Activated naive CD8-positive, alpha-beta T cell treated with anti-CD3 and anti-CD28 coated beads, Interleukin-2, amount 50 U/mL, for 16 hours (primary cell): ENCODE data around the gene MAMDC2.
A peak's percentile ranks its signal among the peaks of the same experiment; 100 is the strongest.
"Not testable (repeated sequence)": the region's sequence is repeated elsewhere in the genome, so short reads cannot be mapped to it uniquely, and the experiment has no call there.

Source experiments
- DNase-seq: peaks from one replicate; pipeline ENCODE4 v3.0.0-alpha.2; 2020; ENCODE audit warnings: low read depth, low spot score

The MAMDC2 gene

DNA sequence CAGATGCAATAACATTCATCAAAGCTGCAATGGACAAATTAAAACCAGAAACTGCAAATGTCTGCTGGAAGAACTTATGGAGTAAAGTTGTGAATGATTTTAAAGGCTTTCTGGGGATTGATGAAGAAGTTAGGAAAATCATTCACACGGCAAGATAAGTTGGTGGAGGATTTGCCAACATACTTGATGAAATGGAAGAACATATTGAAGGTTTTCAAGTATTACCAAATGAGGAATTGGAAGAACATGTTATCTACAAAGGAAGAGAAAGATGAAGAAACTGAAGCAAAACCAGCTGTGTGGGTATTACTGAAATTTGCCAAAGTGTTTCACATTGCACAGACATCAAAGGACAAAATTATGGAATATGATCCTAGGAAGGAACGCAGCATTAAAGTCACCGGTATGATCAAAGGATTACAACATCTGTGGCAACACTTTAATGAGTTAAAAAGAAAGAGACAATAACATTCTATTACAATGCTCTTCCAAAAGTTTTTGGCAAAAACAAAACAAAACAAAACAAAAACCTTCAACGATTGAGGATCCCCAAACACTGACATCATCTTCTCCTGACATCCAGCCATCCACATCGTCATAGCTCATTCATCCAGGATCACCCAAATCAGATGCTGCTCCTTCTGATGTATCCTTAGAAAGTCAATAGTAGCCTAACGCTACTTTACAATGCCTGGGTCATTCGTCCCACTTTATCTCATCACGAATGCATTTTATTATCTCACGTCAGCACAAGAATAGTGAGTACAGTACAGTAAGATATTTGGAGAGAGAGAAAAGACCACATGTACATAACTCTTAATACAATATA is 153.8 kb downstream of the MAMDC2 start:
- DNase-seq: no peak

DNA sequence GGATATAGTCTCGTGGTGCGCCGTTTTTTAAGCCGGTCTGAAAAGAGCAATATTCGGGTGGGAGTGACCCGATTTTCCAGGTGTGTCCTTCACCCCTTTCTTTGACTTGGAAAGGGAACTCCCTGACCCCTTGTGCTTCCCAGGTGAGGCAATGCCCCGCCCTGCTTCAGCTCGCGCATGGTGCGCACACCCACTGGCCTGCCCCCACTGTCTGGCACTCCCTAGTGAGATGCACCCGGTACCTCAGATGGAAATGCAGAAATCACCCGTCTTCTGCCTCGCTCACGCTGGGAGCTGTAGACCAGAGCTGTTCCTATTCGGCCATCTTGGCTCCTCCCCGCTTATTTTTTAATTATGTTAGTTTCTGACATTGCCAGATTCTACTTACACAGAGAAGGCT is 161.1 kb downstream of the MAMDC2 start:
- not testable (repeated sequence) for DNase-seq

DNA sequence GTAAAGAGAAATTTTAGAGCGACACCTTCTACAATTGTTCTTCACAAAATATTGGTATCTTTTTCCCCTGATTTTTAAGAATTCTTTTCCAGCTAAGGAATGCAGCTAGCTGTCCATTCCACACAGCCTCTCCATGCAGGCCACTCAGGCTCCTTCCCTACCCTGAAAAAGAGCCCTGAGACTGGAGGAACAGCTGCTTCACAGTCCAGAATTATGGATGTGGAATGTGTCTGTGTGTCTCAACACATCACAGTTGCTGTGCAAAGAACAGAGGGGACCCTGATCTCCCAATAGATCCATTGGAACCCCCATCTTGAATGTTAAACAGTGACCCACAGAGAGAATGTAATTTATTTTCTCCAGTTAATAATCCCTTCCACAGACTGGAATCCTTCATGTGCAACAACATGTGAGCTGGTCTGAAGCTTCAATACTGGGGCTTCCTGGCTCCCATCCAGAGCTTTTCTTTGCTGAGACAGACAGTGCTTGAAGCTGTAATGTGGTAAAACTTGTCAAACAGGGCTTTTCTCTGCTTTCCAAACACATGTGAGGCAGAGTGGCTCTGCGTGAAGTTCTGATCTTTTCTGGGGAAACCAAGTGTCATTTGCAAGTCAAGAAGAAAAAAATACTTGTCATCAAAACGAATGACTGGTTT is 161.8 kb downstream of the MAMDC2 start:
- DNase-seq: no peak

DNA sequence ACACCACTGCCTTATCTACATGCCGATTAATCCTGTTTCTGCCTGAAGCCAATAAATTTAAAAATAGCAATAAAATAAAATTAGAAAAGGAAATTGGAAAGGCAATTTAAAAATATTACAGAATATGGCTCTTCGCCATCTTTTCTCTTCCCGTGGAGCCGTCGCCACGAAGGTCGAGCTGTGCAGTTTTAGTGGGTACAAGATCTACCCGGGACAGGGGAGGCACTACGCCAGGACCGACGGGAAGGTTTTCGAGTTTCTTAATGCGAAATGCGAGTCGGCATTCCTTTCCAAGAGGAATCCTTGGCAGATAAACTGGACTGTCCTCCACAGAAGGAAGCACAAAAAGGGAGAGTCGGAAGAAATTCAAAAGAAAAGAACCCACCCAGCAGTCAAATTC is 173.4 kb downstream of the MAMDC2 start:
- DNase-seq: no peak

DNA sequence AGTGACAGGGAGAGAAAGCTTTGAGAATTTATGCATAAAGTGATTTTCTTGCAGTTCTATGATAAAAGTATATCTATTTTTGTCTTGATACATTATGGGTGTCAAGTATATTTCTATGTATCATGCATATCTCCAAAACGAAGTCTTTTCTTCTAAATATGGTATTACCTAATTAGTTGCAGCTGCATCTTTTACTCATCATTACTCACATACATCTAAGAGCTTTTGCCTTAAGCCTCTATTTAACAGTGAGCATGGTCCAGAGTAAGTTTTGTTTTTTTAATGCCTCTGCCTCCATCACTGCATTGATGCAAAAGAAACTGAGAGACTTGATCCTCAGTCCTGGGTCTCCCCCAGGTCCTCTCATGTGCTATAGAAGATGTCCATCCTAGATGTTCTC is 175.1 kb downstream of the MAMDC2 start:
- DNase-seq: no peak

DNA sequence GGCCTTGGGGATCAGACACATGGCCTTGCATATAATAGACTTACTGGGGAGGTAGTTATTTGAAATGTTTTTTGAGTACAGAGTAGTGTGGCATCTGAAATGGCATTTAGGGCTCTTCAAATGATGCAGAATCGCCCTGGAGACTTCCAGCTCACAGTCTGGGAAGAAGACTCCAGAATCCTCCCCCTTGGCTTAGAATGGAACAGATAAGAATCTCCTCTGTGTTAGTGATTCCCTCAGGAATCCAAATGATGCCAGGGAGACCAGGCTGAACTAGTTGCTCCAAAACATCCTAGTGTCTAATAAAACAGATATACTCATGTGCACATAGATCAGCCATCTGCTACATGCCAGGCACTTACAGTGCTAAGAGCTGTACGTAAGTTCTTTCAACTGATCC is 176.6 kb downstream of the MAMDC2 start:
- no peak for DNase-seq

DNA sequence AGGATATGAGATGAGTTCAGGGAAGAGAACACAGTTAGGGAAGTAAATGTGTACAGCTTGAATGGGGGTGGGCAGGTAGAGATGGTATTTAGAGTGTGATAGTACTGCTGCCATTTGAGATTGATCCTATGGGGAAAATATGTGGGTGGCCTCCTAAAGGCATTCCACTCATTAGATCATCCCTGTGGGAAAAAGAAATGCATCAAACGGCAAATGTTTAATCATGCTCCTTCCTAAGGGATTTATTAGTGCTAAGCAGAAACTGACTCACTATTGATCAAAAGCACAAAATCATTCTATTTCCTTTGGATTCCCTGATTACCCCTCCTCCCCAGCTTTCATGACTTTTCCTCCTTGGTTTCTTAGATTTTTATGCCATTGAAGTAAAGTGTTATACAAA is 178.7 kb downstream of the MAMDC2 start:
- DNase-seq: no peak

DNA sequence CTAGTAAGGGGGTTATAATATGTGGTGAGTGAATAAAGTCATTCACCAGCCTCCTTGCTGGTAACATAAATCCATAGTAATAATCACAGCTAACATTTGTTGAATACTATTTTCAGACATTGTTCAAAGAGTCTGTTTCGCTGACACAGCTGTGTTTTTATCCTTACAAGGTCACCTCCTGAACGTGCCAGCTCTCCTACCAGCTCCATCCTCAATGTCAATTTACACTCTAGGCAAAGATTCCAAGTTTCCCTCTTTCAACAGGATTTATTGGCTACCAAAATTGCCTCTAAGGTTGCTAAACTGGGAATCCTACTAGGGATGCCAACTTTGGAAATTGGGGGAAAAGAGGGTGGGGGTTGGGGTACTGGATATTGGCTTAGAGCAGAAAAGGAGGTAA is 184.5 kb downstream of the MAMDC2 start:
- no peak for DNase-seq

DNA sequence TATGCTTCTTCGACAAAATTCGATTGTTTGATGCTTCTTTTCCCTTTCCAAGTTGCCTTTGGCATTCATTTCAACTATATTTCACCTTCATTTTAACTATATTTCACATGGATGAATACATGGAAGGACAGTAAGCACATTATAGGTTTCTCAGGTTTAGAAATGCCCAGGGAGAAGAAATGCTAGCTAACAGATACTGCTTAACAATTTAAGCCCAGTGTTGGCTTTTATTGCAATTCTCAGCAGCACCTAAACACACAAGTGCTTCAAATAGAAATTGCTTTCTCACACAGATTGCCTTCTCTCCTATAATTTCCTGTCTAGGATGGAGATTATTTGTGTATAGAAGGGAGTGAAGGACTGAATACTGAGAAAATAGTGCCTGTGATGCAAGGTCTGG is 185.0 kb downstream of the MAMDC2 start:
- no peak for DNase-seq

DNA sequence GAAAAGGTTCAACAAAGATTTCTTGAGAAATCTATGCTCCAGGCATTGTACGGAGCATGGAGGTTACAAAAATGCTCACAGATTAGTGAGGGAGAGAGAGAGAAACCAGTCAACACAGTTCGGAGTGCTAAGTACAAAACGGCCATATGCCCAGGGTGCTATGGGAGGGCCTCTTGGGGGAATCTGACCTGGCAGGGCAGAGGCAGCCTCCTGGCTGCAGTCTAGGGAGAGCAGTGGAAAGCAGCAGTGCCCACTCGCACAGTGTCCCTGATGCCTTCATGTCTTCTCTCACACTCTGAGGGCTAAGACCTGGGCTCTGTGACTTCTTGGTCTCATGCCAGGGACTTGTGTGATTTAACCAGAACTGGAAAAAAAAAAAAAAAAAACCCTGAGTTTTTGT is 185.4 kb downstream of the MAMDC2 start:
- no peak for DNase-seq

DNA sequence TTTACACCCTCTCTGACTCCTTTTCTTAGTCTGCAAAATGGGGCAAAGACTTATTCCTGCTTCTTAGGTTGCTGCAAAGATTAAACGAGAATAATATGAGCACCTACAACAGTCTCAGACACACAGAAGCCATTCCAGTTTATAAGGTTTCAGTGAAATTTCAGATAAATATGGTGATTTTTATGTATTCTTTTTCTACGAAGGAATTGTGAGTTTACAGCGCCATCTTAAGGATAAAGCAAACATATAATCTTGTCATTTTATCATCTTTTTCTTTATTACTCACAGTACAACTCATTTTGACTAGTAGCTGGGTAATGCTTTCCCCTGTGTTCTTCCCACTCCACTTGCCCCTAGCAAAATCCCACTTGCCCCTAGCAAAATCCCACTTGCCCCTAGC is 185.9 kb downstream of the MAMDC2 start:
- DNase-seq: no peak

DNA sequence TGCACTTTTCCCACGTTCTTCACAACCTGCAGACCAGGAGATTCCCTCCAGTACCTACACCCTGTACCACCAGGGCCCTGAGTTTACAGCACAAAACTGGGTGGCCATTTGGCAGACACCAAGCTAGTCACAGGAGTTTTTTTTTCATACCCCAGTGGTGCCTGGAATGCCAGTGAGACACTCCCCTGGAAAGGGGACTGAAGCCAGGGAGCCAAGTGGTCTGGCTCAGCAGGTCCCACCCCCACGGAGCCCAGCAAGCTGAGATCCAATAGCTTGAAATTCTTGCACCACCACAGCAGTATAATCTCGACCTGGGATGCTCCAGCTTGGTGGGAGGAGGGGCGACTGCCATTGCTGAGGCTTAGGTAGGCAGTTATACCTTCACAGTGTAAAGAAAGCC is 188.8 kb downstream of the MAMDC2 start:
- DNase-seq: no peak

DNA sequence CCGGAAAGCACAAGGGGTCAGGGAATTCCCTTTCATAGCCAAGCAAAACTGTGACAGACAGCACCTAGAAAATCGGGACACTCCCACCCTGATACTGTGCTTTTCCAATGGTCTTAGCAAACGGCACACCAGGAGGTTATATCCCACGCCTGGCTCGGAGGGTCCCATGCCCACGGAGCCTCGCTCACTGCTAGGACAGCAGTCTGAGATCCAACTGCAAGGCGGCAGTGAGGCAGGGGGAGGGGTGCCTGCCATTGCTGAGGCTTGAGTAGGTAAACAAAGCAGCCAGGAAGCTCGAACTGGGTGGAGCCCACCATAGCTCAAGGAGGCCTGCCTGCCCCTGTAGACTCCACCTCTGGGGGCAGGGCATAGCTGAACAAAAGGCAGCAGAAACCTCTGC is 190.6 kb downstream of the MAMDC2 start:
- not testable (repeated sequence) for DNase-seq

DNA sequence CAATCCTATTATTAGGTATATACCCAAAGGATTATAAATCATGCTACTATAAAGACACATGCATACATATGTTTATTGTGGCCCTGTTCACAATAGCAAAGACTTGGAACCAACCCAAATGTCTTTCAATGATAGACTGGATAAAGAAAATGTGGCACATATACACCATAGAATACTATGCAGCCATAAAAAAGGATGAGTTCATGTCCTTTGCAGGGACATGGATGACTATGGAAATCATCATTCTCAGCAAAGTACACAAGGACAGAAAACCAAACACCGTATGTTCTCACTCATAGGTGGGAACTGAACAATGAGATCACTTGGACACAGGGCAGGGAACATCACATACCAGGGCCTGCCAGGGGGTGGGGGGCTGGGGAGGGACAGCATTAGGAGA is 202.3 kb downstream of the MAMDC2 start:
- DNase-seq: not testable (repeated sequence)

DNA sequence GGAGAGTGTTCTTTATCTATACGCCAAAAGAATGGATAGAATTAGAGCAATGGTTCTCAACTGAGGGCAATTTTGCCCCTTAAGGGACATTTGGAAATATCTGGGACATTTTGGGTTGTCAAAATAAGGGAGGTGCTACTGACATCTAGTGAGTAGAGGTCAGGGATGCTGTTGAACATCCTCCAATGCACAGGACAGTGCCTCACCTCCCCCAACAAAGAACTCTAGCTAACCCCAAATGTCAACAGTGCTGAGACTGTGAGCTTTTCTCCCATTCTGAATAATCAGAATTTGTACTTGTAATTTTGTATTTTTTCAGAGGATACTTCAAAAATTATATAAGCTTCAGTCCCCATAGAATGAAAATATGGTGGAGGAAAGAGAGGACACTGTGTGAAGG is 206.6 kb downstream of the MAMDC2 start:
- no peak for DNase-seq

DNA sequence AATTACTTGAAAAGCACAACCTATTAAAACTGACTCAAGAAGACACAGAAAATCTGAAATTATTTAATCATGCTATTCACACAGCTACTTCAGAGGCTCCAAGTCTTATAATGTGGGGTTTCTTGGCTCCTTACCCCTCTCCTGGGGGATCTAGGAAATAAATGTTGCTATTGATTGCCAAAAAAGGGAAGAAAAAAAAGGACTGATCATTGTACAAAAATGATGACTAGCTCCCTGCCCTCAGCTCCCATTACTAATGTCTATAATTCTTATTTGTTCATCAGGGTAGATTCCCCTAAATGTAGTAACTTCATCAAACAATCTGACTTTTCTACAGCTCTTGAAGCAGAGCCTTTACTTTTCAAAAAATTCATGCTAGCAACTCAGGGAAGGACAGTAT is 211.8 kb downstream of the MAMDC2 start:
- no peak for DNase-seq

DNA sequence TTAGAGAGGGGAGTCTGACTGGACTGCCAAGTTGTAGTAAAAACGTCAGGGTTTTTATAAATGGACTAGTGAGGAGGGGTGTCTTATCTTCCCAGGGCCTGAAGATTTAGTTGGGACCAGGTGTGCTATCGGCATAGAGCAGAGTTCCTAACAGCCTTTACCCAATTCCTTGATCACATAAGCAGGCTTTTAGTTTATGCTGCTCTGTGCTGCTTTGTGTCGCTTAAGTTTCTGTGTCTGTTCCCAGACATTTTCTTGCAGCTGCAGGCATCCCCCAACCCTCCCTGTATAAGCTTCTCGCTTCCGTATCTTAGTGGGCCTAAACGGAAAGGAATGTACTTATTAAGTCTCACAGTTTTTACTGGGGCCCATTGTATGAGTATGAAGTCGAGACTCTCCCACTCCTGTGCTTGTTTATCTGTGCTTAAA is 212.5 kb downstream of the MAMDC2 start:
- no peak for DNase-seq

DNA sequence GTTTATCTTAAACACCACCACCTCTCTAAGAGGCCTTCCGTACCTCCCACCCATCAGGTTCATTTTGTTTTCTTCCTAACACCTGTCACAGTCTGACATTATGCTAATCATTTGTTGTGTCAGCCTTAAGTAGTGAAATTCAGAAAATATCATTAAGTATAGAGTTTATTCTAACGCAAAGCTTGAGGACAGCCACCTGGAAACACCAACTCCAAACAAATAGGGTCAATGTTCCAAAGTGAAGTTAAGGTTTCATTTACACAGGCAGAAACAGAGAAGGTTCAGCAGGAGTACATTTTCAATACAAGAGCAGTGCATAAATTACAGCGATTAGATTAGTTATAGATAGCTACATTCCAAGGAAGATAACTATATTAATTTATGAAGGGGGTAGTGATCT is 213.9 kb downstream of the MAMDC2 start:
- no peak for DNase-seq

DNA sequence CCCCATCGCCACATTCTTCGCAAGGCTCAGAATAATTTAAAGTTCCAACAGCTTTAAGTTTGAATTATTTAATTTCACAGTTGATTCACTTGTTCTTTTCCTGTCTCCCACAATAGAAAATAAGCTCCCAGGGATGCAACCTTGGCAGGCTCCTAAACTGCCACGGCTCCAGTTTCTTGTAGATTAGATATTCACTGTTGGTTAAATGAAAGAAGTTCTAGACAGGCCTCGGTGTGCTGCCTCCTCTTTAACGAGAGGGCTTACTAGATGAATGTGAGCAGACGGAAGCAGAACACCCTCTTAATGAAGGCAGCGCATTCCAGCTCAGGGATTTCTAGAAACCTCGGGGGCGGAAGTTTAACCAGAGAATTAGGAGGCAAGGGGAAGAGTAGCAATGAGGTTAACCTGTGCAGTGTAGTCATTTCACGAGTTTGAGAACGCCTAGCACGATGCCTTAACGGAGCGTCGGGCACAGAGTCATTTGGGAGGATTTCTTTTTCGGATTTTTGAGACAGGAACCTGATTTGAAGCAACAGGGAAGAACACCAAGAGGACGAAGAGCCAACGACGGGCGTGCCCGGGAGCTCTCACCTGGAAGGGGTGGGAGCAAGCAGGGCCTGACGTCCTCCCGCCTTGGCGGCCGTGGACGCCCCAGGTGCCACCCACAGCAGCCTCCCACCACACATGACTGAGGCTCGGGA is 214.5 kb downstream of the MAMDC2 start:
- no peak for DNase-seq

DNA sequence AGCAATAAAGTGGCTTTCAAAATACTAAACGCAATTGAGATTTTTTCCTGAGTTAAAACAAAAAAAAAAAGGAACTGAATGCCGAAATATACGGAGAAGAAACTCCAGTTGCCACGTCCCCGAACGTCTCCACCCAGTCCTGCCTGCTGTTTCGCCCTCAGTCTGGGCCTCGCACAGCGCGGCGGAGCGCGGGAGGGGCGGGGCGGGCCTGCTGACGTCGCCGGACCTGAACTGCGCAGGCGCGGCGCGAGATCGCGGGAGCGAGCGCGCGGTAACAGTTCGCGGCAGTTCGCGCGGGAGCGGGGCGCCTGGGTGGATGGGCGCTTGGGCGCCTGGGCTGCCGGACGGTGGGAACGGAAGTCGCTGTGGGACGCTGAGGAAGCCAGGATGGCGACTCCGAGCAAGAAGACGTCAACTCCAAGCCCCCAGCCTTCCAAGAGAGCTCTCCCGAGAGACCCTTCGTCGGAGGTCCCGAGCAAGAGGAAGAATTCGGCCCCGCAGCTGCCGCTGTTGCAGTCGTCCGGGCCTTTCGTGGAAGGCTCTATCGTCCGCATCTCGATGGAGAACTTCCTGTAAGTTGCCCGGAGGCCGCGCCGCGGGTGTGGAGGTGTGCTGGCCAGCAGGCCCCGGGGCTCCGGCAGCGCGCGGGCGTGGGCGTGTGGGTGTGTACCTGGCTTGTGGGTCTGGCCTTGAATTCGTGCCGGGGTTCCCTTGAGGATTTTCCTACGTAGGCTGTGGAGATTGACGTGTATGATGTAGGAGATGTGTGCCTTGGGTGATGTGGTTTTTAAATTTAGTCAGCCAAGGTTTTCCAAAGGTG is 215.3 kb downstream of the MAMDC2 start, which contains the start of gene SMC5:
Gene SMC5 (plus strand): TSS at position 287 of the 820 bp plus-strand sequence. CDS start 101 bp downstream, at position 388.
- peak; percentile 67 for DNase-seq

DNA sequence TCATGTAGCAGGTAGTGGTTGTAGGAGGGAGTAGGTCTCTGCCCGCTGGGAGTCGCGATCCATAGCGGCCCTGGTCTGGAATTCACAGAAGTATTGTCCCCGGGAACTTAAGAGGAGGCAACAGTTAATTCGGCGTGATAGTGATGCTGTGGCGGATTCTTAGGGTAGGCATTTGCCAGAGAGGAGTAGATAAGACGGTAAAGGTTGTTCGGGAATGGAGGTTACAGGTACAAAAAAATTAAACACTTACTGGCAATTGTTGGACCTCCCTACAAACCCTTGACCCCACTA is 215.8 kb downstream of the MAMDC2 start:
- no peak for DNase-seq

DNA sequence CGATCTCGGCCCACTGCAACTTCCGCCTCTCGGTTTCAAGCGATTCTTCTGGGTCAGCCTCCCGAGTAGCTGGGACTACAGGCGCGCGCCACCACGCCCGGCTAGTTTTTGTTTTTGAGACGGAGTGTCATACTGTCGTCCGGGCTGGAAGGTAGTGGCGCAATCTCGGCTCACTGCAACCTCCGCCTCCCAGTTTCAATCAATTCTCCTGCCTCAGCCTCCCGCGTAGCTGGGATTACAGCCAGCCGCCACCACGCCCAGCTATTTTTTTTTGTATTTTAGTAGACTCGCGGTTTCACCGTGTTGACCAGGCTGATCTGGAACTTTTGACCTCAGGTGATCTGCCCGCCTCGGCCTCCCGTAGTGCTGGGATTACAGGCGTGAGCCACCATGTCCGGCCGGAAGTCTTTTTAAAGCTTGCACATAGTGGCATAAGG is 216.4 kb downstream of the MAMDC2 start:
- DNase-seq: no peak
